GM12875 (cell line): ENCODE results near the gene AFMID.

Source experiments
- H3K4me3 ChIP-seq: one replicate; pipeline ENCODE4 v1.5.1; 2011; ENCODE audit warnings: low read depth, low read length, control low read depth
- TF ChIP-seq, protein P1 (sequence below): IDR thresholded peaks from 2 replicates; pipeline ENCODE4 v1.5.1; 2011; ENCODE audit warnings: low read depth, mild to moderate bottlenecking, control low read depth, inconsistent platforms, low read length, moderate library complexity, borderline replicate concordance; ENCODE audit not compliant: insufficient read depth

AFMID gene

DNA sequence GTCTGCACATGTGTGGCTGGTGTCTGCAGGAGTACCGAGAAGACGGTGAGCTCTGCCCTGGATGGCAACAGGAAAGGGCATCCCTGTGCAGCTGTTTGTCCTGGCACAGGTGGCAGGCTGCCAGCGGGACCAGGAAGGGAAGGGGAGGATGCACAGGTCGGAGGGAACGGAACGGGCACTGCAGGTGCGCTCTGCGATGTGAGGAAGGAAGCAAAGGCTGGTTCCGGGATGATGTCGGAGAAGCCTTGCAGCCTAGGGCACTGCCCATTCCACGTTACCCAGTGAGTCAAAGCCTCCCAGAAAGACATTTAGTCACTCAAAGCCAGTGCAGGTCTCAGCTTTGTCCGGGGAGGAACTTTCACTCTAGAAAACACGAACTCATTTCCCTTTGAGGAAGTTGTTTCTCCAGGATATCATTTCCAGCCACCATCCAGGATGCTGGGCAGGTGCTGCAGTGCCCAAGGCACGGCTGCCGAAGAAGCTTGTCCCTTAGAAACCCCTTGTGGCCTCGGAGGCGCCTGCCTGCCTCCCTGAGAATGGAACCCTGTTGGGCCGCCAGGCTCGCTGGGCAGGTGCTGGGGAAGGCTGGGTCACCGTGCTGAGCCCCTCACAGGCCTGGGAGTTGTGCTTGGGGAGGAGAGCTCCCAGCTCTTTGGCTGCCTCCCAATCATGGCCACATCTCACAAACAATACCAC lies 39.7 kb downstream of the AFMID start:
- H3K4me3 ChIP-seq, result no peak overlapping the region
- TF ChIP-seq, protein P1, sequence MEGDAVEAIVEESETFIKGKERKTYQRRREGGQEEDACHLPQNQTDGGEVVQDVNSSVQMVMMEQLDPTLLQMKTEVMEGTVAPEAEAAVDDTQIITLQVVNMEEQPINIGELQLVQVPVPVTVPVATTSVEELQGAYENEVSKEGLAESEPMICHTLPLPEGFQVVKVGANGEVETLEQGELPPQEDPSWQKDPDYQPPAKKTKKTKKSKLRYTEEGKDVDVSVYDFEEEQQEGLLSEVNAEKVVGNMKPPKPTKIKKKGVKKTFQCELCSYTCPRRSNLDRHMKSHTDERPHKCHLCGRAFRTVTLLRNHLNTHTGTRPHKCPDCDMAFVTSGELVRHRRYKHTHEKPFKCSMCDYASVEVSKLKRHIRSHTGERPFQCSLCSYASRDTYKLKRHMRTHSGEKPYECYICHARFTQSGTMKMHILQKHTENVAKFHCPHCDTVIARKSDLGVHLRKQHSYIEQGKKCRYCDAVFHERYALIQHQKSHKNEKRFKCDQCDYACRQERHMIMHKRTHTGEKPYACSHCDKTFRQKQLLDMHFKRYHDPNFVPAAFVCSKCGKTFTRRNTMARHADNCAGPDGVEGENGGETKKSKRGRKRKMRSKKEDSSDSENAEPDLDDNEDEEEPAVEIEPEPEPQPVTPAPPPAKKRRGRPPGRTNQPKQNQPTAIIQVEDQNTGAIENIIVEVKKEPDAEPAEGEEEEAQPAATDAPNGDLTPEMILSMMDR, result no peak

DNA sequence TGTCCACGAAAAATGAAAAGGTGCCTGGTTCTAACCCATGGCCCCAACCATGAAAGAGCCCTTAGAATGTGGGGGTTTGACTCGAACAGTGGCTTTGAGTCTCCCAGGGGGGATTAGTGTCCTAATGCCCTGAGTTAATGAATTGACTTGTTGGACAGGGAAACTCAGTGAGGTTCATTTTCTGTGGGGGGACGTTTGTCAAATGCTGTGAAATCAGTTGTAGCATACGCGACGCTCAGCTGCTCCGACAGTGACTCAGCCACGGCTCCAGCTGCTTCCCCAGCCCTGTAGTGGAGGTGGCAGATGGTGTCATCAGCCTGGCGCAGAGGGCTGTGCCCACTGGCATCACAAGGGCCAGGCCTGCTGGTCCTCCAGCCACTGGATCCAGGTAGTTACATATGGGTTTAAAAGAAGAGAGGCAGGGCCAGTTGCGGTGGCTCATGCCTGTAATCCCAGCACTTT lies 40.3 kb downstream of the AFMID start:
- H3K4me3 ChIP-seq, result no peak overlapping the region
- TF ChIP-seq, protein P1, result no peak

DNA sequence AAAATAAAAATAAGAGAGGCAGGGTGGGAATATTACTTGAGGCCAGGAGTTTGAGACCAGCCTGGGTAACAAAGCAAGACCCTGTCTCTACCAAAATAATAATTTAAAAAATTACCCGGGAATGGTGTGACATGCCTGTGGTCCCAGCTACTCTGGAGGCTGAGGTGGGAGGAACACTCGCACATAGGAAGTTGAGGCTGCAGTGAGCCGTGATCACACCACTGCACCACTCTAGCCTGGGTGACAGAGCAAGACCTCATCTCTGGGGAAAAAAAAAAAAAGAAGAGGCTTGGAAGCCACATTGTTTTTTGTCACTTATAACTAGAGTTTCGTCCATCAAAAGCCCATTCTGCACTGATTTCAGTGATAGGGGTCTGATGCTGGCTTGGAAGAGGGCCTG lies 41.0 kb downstream of the AFMID start:
- no peak overlapping the region for H3K4me3 ChIP-seq
- TF ChIP-seq, protein P1, result no peak

DNA sequence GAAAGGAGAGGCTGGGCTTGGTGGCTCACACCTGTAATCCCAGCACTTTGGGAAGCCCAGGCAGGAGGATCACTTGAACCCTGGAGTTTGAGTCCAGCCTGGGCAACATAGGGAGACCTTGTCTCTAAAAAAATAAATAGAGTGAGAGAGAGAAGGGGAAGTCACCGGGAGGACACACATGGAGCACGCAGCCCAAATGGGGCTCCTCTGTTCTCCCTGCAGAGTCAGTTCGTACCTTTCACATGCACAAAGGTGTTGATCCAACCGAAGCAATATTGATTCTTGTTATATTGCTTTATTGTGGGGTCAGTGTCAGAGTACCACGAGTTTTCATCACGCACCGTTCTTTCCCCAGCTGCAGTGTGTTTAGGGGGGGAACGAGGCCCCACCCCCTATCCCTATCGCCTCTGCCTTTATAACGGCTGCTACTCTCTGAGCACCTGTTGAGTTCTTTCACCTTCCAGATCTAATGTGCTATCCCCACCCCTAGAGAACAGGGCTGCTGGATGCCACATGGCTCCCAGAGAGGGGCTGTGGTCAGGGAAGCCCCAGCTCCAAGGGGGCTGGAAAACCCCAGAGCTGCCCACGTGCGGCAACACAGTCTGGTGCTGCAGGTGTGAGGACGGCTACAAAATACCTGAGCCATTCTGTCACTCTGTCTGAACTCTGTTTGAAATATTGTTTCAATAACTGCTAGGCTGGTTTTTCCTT lies 43.2 kb downstream of the AFMID start:
- TF ChIP-seq, protein P1, result no peak
- no peak overlapping the region for H3K4me3 ChIP-seq

DNA sequence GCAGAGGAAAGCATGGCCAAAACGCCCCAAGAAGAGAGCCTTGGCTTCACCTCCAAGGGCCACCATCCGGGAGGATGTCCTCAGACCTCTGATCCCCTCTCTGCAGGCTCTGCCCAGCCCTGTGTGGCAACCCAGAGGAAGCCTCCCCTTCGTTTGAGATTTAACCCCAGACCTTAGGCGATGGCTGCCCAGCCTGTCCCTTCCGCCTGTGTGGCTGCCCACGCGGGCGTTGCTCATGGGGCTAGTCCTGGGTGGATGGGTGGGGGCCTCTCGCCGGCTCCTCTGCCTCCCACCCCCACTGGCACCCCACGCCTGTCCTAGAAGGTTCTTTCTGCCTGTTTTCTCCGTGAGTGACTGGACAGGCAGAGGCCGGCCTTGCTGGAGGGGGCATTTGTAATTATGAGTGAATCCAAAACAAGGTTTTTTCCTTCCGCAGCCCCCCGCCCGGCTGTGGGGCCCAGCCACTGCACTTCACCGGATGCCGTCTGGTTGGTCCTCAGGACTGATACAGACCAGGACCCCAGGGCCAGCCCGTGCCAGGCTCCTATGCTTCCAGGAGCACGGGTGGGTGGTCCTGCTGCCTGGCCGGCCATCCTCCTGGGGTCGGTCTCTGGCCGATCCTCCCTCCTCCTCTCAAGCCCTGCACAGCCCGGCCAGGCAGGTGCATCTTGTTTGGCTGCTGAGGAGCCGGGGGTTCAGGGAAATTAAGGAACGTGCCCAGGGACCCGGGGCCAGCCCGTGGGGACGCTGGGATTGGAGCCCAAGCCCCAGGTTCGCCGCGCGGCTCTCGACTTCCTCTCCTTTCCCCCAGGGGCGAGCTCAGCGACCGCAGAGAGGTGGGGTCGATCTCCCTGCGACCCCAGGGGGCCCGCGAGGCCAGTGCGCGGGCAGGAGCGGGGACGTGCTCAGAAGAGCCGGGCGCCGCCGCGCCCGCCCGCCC lies 44.1 kb downstream of the AFMID start, which contains the start of gene TMEM235:
Gene TMEM235 (plus strand): TSS at position 636 of the 940 bp plus-strand sequence. CDS start 393 bp downstream, outside the sequence.
- TF ChIP-seq, protein P1, result no peak
- H3K4me3 ChIP-seq, result no peak within 1 kb of the TSS

DNA sequence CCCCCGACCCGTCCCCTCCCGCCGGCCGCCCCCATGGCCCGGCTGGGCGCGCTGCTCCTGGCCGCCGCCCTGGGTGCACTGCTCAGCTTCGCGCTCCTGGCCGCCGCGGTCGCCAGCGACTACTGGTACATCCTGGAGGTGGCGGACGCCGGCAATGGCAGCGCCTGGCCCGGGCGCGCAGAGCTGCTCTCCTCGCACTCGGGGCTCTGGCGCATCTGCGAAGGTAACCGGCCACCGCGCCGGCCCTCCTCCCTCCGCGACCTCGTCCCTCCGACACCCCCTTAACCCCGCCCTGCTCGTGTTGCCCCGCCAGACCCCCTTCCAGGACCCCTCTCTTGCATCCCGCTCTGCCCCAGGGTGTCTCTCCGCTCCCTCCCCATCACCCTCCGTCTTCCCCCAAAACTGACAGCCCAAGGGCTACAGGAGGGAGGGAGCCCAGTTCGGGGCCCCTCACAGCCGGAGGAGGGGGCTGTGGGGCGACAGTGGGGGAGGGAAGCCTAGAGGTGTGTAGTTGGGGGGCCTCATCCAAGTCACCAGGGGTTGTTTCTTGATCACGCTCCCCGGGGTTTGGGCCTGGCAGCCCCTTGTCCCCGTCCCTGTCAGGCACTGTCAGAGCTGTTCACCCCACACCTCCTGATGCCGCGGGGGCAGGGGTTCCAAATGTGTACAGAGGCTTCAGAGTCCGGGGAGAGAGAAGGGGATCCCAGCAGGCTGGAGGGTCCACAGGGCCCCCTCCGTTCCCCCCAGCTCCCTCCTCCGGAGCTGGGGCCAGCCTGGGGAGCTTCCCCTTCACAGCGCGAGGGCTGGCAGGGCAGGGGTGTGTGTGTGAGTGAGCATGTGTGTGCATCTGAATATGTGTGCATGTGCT lies 45.1 kb downstream of the AFMID start:
- H3K4me3 ChIP-seq, result no peak overlapping the region

More for the DNA sequence above, 45.1 kb downstream of the AFMID start:
- TF ChIP-seq, protein P1, result no peak
